ENCODE results near the gene HDAC8. TPM values are rescaled to one million over a fixed set of nuclear protein-coding genes. Genes with fewer than 3 reads are reported as not detected.

The HDAC8 gene
- total RNA-seq, 2 donors from 2014 or later, result 13.7 to 14.3 TPM

DNA sequence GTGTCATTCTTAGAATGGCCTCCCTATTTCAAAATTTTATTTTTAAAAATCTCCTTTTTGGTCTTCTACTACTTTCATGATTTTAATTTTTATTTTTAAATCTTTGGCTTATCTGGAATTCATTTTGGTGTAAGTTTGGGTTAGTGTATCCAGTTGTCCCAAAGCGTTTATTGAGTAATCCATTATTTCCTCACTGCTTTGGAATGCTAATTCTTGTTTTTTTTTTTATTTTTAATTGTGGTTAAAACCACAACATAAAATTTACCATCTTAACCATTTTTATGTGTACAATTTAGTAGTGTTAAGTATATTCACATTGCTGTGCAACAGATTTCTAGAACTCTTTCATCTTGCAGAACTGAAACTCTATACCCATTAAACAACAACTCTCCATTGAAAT, 275.7 kb downstream of the HDAC8 start:
- Mint-ChIP-seq H3K4me3 (no peak overlapping the region), H3K27me3 (peaks cover 49% of the 10 kb centered on the region), H3K36me3 (ENCODE audit: low read depth) (peaks cover 6% of the 10 kb centered on the region), H3K27ac (no peak overlapping the region), H3K4me1 (peaks cover 3% of the 10 kb centered on the region)
- H3K9me3 ChIP-seq (ENCODE audit: control insufficient read depth, low read length, poor library complexity, severe bottlenecking), result no peaks in the 10 kb centered on the region
- ATAC-seq, result no peak
- DNase-seq, result no peak

DNA sequence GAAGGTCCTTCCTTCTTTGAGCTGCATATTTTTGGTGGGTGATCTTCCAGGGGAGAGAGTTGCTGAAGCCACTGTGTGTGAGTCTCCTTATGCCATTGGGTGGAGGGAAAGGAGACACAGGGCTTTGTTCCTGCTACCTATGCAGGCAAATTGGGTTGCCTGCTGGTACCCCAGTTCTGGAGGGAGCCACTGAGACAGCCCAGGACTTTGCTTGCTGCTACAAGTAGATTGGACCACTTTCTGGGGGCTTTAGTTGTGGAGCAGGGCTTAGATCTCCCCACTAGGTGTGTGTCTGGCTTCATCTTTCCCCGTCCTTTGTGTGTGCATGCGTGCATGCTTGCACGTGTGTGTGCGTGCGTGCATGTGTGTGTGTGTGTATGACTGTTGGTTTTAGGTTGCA, 276.9 kb downstream of the HDAC8 start:
- ATAC-seq (no peak), DNase-seq (no peak)
- Mint-ChIP-seq H3K27me3 (peaks cover 42% of the 10 kb centered on the region), H3K4me1 (peaks cover 3% of the 10 kb centered on the region), H3K27ac (no peak overlapping the region), H3K4me3 (no peak overlapping the region), H3K36me3 (ENCODE audit: low read depth) (peaks cover 6% of the 10 kb centered on the region)
- no peaks in the 10 kb centered on the region for H3K9me3 ChIP-seq (ENCODE audit: control insufficient read depth, low read length, poor library complexity, severe bottlenecking)

DNA sequence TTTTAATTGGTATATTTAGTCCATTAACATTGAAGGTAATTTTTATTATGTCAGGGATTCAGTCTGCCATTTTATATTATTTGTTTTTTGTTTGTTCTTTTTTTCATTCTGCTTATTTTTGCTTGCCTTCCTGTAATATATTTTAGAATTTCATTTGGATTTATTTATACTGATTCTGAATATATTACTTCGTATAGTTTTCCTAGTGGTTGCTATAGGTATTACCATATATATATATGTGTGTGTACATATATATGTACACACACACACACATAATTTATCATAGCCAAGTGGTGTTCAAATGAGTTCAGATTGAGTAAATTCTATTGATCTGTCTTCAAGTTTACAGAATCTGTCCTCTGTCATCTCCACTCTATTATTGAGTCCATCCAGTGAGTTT, 278.1 kb downstream of the HDAC8 start:
- H3K36me3 Mint-ChIP-seq (ENCODE audit: low read depth), result peaks cover 4% of the 10 kb centered on the region
- no peak overlapping the region for H3K4me3 Mint-ChIP-seq
- DNase-seq, result no peak
- no peaks in the 10 kb centered on the region for H3K9me3 ChIP-seq (ENCODE audit: control insufficient read depth, low read length, poor library complexity, severe bottlenecking)
- H3K4me1 Mint-ChIP-seq, result peaks cover 5% of the 10 kb centered on the region
- ATAC-seq, result no peak
- H3K27me3 Mint-ChIP-seq, result peaks cover 32% of the 10 kb centered on the region
- H3K27ac Mint-ChIP-seq, result no peak overlapping the region

DNA sequence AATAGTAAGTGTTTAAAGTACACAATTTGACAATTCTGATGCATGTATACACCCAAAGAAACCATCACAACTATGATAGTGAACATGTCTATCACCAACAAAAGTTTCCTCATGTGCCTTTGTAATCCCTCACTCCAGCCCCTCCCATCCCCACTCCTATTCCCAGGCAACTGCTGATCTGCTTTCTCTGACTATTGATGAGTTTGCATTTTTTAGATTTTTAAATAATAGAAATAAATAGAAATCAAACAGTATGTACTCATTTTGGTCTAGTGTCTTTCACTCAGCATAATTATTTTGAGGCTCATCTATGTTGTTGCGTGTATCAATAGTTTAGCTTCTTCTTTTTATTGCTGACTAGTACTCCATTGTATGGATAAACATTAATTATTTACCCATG, 290.3 kb downstream of the HDAC8 start:
- no peak for DNase-seq
- Mint-ChIP-seq H3K36me3 (ENCODE audit: low read depth) (no peaks in the 10 kb centered on the region), H3K4me3 (no peak overlapping the region), H3K27me3 (no peaks in the 10 kb centered on the region), H3K4me1 (no peaks in the 10 kb centered on the region), H3K27ac (no peak overlapping the region)
- no peak for ATAC-seq
- H3K9me3 ChIP-seq (ENCODE audit: control insufficient read depth, low read length, poor library complexity, severe bottlenecking), result no peaks in the 10 kb centered on the region

DNA sequence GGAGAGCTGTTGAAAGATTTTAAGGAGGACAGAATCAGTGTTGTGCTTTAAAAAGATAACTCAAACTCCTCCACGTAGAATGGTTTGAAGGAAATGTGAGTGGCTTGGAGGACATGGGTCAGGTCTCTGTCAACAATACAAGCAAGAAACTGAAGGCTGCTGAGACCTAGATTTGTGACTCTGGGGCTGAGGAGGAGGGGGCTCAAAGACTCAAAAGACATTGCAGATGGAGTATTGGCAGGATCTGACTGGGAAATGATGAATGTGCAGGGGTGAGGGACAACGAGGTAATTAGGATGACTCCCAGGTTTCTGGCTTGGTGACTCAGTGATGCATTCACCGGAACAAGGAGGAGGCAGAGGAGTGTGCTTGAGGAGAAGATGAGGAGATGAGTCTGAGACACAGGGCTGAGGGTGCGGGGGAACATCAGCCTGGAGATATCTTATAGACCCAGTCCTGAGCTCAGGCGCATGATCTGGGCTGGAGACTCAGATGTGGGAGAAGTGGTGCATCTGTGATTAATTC, 292.3 kb downstream of the HDAC8 start:
- no peak overlapping the region for H3K4me3 Mint-ChIP-seq
- no peak overlapping the region for H3K27ac Mint-ChIP-seq
- DNase-seq (no peak), ATAC-seq (no peak)
- no peaks in the 10 kb centered on the region for H3K27me3 Mint-ChIP-seq
- H3K4me1 Mint-ChIP-seq, result peaks cover 5% of the 10 kb centered on the region
- no peaks in the 10 kb centered on the region for H3K9me3 ChIP-seq (ENCODE audit: control insufficient read depth, low read length, poor library complexity, severe bottlenecking)
- no peaks in the 10 kb centered on the region for H3K36me3 Mint-ChIP-seq (ENCODE audit: low read depth)

Other genes with a start within 250 kb of the HDAC8 start
- under 1 TPM; 0.29 to 0.32 TPM for gene PHKA1, start 141.5 kb upstream of the HDAC8 start, total RNA-seq
- under 1 TPM; 0.65 to 0.86 TPM for gene DMRTC1B, start 204.0 kb upstream of the HDAC8 start, total RNA-seq
- gene FAM236B, start 209.8 kb upstream of the HDAC8 start, total RNA-seq, result not detected
- gene FAM236D, start 235.4 kb upstream of the HDAC8 start, total RNA-seq, result not detected